ENCODE results near the gene KRTAP1-5. TPM values are rescaled to one million over a fixed set of nuclear protein-coding genes. Genes with fewer than 3 reads are reported as not detected.

KRTAP1-5 gene
- total RNA-seq, 1 experiment from 2014 or later, result not detected

DNA sequence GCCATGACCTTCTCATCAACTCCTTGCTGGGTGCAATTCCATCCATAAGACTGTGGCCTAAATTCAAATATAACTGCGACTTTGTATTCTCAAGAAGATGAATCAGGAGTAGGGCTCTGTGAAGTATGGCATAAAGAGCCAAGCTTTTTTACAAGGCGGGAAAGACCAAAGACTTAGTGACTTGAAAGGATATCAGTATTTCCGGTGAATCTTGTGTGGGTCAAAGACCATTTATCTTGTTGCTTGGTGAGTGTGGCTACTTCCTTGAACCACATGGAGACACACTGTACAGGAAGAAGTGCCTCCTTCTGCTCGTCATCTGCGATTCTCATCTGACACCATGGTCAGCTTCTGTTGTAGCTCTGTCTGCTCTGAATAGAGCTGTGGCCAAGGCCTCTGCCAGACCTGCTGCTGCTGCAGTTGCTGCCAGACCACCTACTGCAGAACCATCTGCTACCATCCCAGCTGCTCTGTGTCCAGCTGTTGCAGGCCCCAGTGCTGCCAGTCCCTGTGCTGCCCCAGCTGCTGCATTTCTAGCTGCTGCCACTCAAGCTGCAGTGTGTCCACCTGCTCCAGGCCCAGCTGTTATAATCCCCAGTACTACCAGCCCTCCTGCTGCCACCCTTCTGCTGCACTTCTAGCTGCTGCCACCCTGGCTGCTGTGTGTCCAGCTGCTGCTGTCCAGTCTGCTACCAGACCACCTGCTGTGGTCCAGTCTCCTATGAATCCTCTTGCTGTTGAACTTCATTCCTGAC lies 44.8 kb upstream of the KRTAP1-5 start:
- H3K9me2 ChIP-seq (ENCODE audit: insufficient read depth), result no peaks in the 10 kb centered on the region
- TF ChIP-seq EZH2 (IDR thresholded peaks at IDR 0.05; ENCODE audit: low read depth) (no peak), CTCF (conservative IDR thresholded peaks at IDR 0.05) (no peak)
- no peaks in the 10 kb centered on the region for H3F3A ChIP-seq (ENCODE audit: insufficient read depth, low read depth)
- H4K20me1 ChIP-seq (ENCODE audit: insufficient read depth), result no peaks in the 10 kb centered on the region
- no peak overlapping the region for H3K4me3 ChIP-seq
- no peak overlapping the region for H2AFZ ChIP-seq
- intact Hi-C loops (cut with micrococcal nuclease; ENCODE audit: unreplicated experiment), result no loop called here
- ChIA-PET CTCF (no interaction called here), POLR2A (ENCODE audit: unreplicated experiment) (interaction anchor here (0.7 kb wide), 1 partner anchor 23 kb away, joined by 3 read pairs; no protein-coding TSS in a partner anchor)
- DNase-seq, result no peak
- H3K36me3 ChIP-seq (ENCODE audit: low read depth), result no peaks in the 10 kb centered on the region
- no TSS peak for BruUV-seq (replicated peaks)
- H3K4me2 ChIP-seq, result no peak overlapping the region
- peaks cover 3% of the 10 kb centered on the region; the same call in 1 of the 2 replicates for H3K9me3 ChIP-seq (ENCODE audit: insufficient read depth, low read depth)
- no peak overlapping the region for H3K27ac ChIP-seq
- H3K79me2 ChIP-seq (ENCODE audit: low read depth), result no peaks in the 10 kb centered on the region
- no peaks in the 10 kb centered on the region for H3K27me3 ChIP-seq (ENCODE audit: insufficient read depth, low read depth)
- peaks cover 2% of the 10 kb centered on the region; the same call in 1 of the 2 replicates for H3K4me1 ChIP-seq (replicated peaks; ENCODE audit: insufficient read depth)

- no TSS peak for BruUV-seq (replicated peaks)
- Histone ChIP-seq H3F3A (ENCODE audit: insufficient read depth, low read depth) (peaks cover 5% of the 10 kb centered on the region; the same call in 1 of the 2 replicates), H4K20me1 (ENCODE audit: insufficient read depth) (no peaks in the 10 kb centered on the region), H3K9me2 (ENCODE audit: insufficient read depth) (no peaks in the 10 kb centered on the region), H3K79me2 (ENCODE audit: low read depth) (no peaks in the 10 kb centered on the region), H3K9me3 (ENCODE audit: insufficient read depth, low read depth) (no peaks in the 10 kb centered on the region), H3K4me3 (no peak overlapping the region), H3K27me3 (ENCODE audit: insufficient read depth, low read depth) (no peaks in the 10 kb centered on the region), H3K36me3 (ENCODE audit: low read depth) (no peaks in the 10 kb centered on the region), H3K4me1 (replicated peaks; ENCODE audit: insufficient read depth) (peaks cover 18% of the 10 kb centered on the region), H2AFZ (no peak overlapping the region), H3K27ac (no peak overlapping the region), H3K4me2 (no peak overlapping the region)
- TF ChIP-seq CTCF (conservative IDR thresholded peaks at IDR 0.05) (no peak), EZH2 (IDR thresholded peaks at IDR 0.05; ENCODE audit: low read depth) (no peak)
- CTCF ChIA-PET, result no interaction called here
- intact Hi-C loops (cut with micrococcal nuclease; ENCODE audit: unreplicated experiment), result loop anchor here (10.0 kb wide), 1 partner anchor 476 kb away; no protein-coding TSS in a partner anchor
- POLR2A ChIA-PET (ENCODE audit: unreplicated experiment), result no interaction called here
- no peak for DNase-seq
These were observed 42.0 kb upstream of the KRTAP1-5 start for GRCh38 chr17:41069031-41069430.

GRCh38 chr17:41067281-41067680 lies 40.3 kb upstream of the KRTAP1-5 start:
- peaks cover 5% of the 10 kb centered on the region; the same call in 1 of the 2 replicates for H3F3A ChIP-seq (ENCODE audit: insufficient read depth, low read depth)
- no peaks in the 10 kb centered on the region for H4K20me1 ChIP-seq (ENCODE audit: insufficient read depth)
- TF ChIP-seq CTCF (conservative IDR thresholded peaks at IDR 0.05) (no peak), EZH2 (IDR thresholded peaks at IDR 0.05; ENCODE audit: low read depth) (no peak)
- ChIA-PET POLR2A (ENCODE audit: unreplicated experiment) (no interaction called here), CTCF (no interaction called here)
- no peak overlapping the region for H3K27ac ChIP-seq
- H3K4me2 ChIP-seq, result no peak overlapping the region
- no peaks in the 10 kb centered on the region for H3K9me2 ChIP-seq (ENCODE audit: insufficient read depth)
- H3K27me3 ChIP-seq (ENCODE audit: insufficient read depth, low read depth), result no peaks in the 10 kb centered on the region
- H2AFZ ChIP-seq, result no peak overlapping the region
- no peak for DNase-seq
- H3K79me2 ChIP-seq (ENCODE audit: low read depth), result no peaks in the 10 kb centered on the region
- BruUV-seq (replicated peaks), result no TSS peak
- peaks cover 21% of the 10 kb centered on the region for H3K4me1 ChIP-seq (replicated peaks; ENCODE audit: insufficient read depth)
- H3K4me3 ChIP-seq, result no peak overlapping the region
- no peaks in the 10 kb centered on the region for H3K36me3 ChIP-seq (ENCODE audit: low read depth)
- intact Hi-C loops (cut with micrococcal nuclease; ENCODE audit: unreplicated experiment), result loop anchor here (10.0 kb wide), 1 partner anchor 478 kb away; no protein-coding TSS in a partner anchor
- H3K9me3 ChIP-seq (ENCODE audit: insufficient read depth, low read depth), result no peaks in the 10 kb centered on the region

Measured in PC-9 (cell line).